OCI-LY7 (cell line): Measurements from ENCODE around the gene NBEA. TPM values are rescaled to one million over a fixed set of nuclear protein-coding genes. Genes with fewer than 3 reads are reported as not detected.

Experiments used
- BruUV-seq: library from RNA; stranded (reverse); fragments of 400-500 nt; replicated peaks from 2 replicates; lab custom pipeline; 2021; lab: Mats Ljungman, UMichigan
- CTCF ChIA-PET: fragments of 300-600 bp; sonication (Branson Sonifier 250); formaldehyde crosslinking; loops from one replicate; lab custom pipeline; 2022; ENCODE audit warnings: antibody characterized with exemption; ENCODE audit not compliant: unreplicated experiment; lab: Charles Lee
- POLR2A ChIA-PET: fragments of 300-600 bp; sonication (Branson Sonifier 250); formaldehyde crosslinking; loops from one replicate; lab custom pipeline; 2022; ENCODE audit warnings: antibody characterized with exemption; lab: Charles Lee
- DNase-seq: peaks from one replicate; pipeline ENCODE4 v3.0.0-alpha.2; 2015; ENCODE audit warnings: low spot score
- H2AFZ ChIP-seq: fragments of 200-600 bp; sonication (generic), shearing (Covaris generic); 2 replicates; pipeline ENCODE4 v1.6.1; 2014; ENCODE audit warnings: mild to moderate bottlenecking, antibody characterized with exemption, low read length, moderate library complexity
- H3K27ac ChIP-seq: fragments of 200-600 bp; sonication (generic); 2 replicates; pipeline ENCODE4 v1.5.1; 2014; ENCODE audit warnings: mixed run types, low read depth, mild to moderate bottlenecking, moderate library complexity, low read length, inconsistent platforms; ENCODE audit not compliant: poor library complexity, severe bottlenecking
- H3K36me3 ChIP-seq: fragments of 200-600 bp; sonication (generic); 2 replicates; pipeline ENCODE4 v1.6.1; 2014; ENCODE audit warnings: mild to moderate bottlenecking, antibody characterized with exemption, low read length, moderate library complexity, mixed read lengths; ENCODE audit not compliant: insufficient read depth
- H3K4me1 ChIP-seq: fragments of 200-600 bp; sonication (generic); 2 replicates; pipeline ENCODE4 v1.5.1; 2014; ENCODE audit warnings: mild to moderate bottlenecking, low read length; ENCODE audit not compliant: insufficient read depth, poor library complexity, severe bottlenecking
- H3K4me2 ChIP-seq: fragments of 200-600 bp; sonication (generic); 2 replicates; pipeline ENCODE4 v1.6.1; 2014; ENCODE audit warnings: mild to moderate bottlenecking, low read length
- H3K4me3 ChIP-seq: fragments of 200-600 bp; sonication (generic); 2 replicates; pipeline ENCODE4 v1.5.1; 2014; ENCODE audit warnings: mild to moderate bottlenecking, low read depth, low read length; ENCODE audit not compliant: poor library complexity, severe bottlenecking
- H3K79me2 ChIP-seq: fragments of 200-600 bp; sonication (generic); 2 replicates; pipeline ENCODE4 v1.6.1; 2016; ENCODE audit warnings: low read depth, mild to moderate bottlenecking, low read length, moderate library complexity, mixed read lengths; ENCODE audit not compliant: insufficient read depth
- H3K9me2 ChIP-seq: fragments of 200-600 bp; sonication (generic); 2 replicates; pipeline ENCODE4 v1.6.1; 2016; ENCODE audit warnings: mild to moderate bottlenecking, low read length, mixed read lengths; ENCODE audit not compliant: insufficient read depth
- H3K9me3 ChIP-seq: fragments of 200-600 bp; sonication (generic); 2 replicates; pipeline ENCODE4 v1.6.1; 2014; ENCODE audit warnings: mild to moderate bottlenecking, mixed run types, low read length, mixed read lengths
- H4K20me1 ChIP-seq: fragments of 200-600 bp; sonication (generic); 2 replicates; pipeline ENCODE4 v1.6.1; 2014; ENCODE audit warnings: mild to moderate bottlenecking, antibody characterized with exemption, low read length, moderate library complexity, mixed read lengths; ENCODE audit not compliant: insufficient read depth
- CTCF ChIP-seq: fragments of 200-600 bp; sonication (generic); conservative IDR thresholded peaks from 2 replicates; pipeline ENCODE4 v1.5.1; 2014; ENCODE audit warnings: mild to moderate bottlenecking, antibody characterized with exemption, low read length, moderate library complexity, mixed read lengths
- EZH2phosphoT487 ChIP-seq: fragments of 200-600 bp; sonication (generic); IDR thresholded peaks from 2 replicates; pipeline ENCODE4 v1.6.1; 2018; ENCODE audit warnings: low read depth, borderline replicate concordance, mild to moderate bottlenecking, mixed run types, antibody characterized with exemption, low read length, moderate library complexity, mixed read lengths
- intact Hi-C: fragments of 100-400 bp; cut with micrococcal nuclease; formaldehyde crosslinking; loops from one replicate; pipeline ENCODE4 v1.10.0; 2022; ENCODE audit not compliant: unreplicated experiment
- total RNA-seq, 2 experiments: library from RNA; depleted of rRNA in 1 of 2; stranded (reverse); fragments of >200 nt in 1 of 2; shearing (Covaris generic) in 1 of 2; gene quantifications; 2 replicates each; pipeline ENCODE4 v1.2.3, GENCODE V29; 2014 to 2022

Gene NBEA
- total RNA-seq, 2 experiments from 2014 or later = 3.6 to 11.0 TPM

DNA sequence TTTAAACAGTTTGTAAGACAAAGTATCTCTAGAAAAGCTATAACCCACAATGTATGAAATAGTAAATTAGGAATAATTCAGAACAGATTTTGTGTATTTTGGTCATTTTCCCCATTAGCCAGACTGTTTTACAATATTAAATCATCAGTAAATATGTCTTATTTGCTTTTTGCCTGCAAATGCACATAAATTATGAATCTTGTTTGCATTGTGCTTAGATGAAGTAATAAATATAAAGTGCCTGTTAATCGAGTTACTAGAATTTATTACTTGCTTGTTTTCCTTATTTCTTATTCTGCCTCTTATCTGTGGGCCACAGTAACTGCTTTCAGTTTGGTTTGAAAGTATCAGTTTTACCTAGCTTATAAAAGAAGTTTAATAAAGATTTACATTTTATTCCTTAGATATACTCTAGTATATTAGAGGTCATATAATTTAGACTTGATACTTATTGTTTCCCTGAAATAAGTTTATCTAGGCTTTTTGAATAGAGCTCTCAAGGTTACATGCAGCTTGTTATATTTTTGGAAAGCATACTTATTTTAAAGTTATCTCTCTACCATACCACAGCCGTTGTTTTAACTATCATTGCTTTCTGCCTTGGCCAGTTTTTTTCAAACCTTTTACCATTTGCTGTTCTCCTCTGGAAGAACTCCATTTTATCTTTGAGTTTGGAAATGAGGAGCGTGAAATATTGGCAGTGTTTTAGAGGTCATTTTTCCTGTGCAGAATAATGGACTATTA lies 238.0 kb downstream of the NBEA start:
- ChIA-PET CTCF (no interaction called here), POLR2A (interaction anchor here (0.6 to 1.0 kb wide), 2 partner anchors 13 to 511 kb away, joined by 4 to 8 read pairs; no protein-coding TSS in a partner anchor)
- no peak overlapping the region for H3K27ac ChIP-seq
- intact Hi-C loops = no loop called here
- BruUV-seq = no TSS peak
- TF ChIP-seq EZH2phosphoT487 (no peak), CTCF (no peak)
- H3K79me2 ChIP-seq = no peaks in the 10 kb centered on the region
- no peaks in the 10 kb centered on the region for H3K36me3 ChIP-seq
- no peak for DNase-seq
- no peaks in the 10 kb centered on the region for H3K9me3 ChIP-seq
- H3K9me2 ChIP-seq = no peaks in the 10 kb centered on the region
- H3K4me3 ChIP-seq = no peak overlapping the region
- H2AFZ ChIP-seq = no peak overlapping the region
- no peak overlapping the region for H3K4me2 ChIP-seq
- no peaks in the 10 kb centered on the region for H4K20me1 ChIP-seq
- no peaks in the 10 kb centered on the region for H3K4me1 ChIP-seq

DNA sequence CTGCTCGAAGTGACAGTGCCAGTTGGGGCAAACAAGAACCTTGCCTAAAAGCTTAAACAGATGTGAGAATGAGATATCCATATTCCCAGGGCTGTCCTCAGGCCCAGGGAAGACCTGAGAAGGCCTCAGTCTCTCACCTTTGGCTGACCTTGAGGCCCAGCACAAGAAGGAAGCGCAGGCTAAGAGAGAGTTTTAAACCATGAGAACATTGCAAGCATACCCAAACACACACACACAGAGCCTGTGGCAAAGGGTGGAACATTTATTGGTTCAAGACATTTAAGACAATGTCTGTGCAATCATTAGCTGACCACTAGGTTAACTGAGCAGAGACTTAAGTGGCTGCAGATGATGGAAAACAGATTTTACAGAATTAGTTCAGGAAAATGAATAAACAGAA lies 248.2 kb downstream of the NBEA start:
- ChIA-PET POLR2A (interaction anchor here (0.6 kb wide), 2 partner anchors 444 to 976 kb away, joined by 3 to 4 read pairs; no protein-coding TSS in a partner anchor), CTCF (no interaction called here)
- H3K4me3 ChIP-seq = no peak overlapping the region
- no peaks in the 10 kb centered on the region for H4K20me1 ChIP-seq
- intact Hi-C loops = no loop called here
- TF ChIP-seq EZH2phosphoT487 = no peak
- no peak for TF ChIP-seq CTCF
- H3K4me2 ChIP-seq = no peak overlapping the region
- H3K9me3 ChIP-seq = no peaks in the 10 kb centered on the region
- no peak overlapping the region for H2AFZ ChIP-seq
- BruUV-seq = no TSS peak
- no peak overlapping the region for H3K27ac ChIP-seq
- no peak for DNase-seq
- no peaks in the 10 kb centered on the region for H3K9me2 ChIP-seq
- no peaks in the 10 kb centered on the region for H3K79me2 ChIP-seq
- no peaks in the 10 kb centered on the region for H3K4me1 ChIP-seq
- no peaks in the 10 kb centered on the region for H3K36me3 ChIP-seq

DNA sequence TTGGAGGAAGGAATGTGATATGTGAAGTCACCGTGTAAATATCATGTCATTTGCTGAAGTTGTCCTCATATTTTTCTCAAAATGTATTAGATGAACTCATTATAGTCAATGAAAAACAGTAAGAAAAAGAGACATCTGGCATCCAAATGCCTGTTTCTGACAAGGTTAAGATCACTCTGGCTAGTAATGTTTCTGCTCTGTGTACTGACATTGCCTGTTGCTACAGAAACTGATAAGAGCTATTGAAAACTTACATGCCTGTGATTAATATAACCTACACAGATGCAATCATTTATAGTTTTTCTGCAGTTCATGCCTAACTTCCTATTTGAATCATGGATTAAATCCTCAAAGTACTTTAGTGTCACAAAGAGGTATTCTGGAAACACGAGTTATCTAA lies 249.8 kb downstream of the NBEA start:
- no TSS peak for BruUV-seq

More for the DNA sequence above, 249.8 kb downstream of the NBEA start:
- CTCF ChIA-PET = no interaction called here
- TF ChIP-seq CTCF = no peak
- no peak for TF ChIP-seq EZH2phosphoT487
- Histone ChIP-seq H3K79me2 (no peaks in the 10 kb centered on the region), H3K4me3 (no peak overlapping the region), H4K20me1 (no peaks in the 10 kb centered on the region), H3K4me1 (no peaks in the 10 kb centered on the region), H3K9me3 (no peaks in the 10 kb centered on the region), H3K36me3 (no peaks in the 10 kb centered on the region), H3K4me2 (no peak overlapping the region), H3K27ac (no peak overlapping the region), H2AFZ (no peak overlapping the region), H3K9me2 (no peaks in the 10 kb centered on the region)
- POLR2A ChIA-PET = interaction anchor here (1.0 kb wide), 1 partner anchor 287 kb away, joined by 3 read pairs; no protein-coding TSS in a partner anchor
- intact Hi-C loops = no loop called here
- no peak for DNase-seq
